Endothelial cell of umbilical vein (primary cell): ENCODE data around the gene APOC4. TPM values are rescaled to one million over a fixed set of nuclear protein-coding genes. Genes with fewer than 3 reads are reported as not detected.
"Not testable (repeated sequence)": the region's sequence is repeated elsewhere in the genome, so short reads cannot be mapped to it uniquely, and the experiment has no call there.

Experiments
- BruUV-seq: library from RNA; stranded (reverse); fragments of 400-500 nt; replicated peaks from 2 replicates; lab custom pipeline; 2021; lab: Mats Ljungman, UMichigan
- CTCF ChIA-PET: fragments of 300-600, 350-600 bp; sonication (Branson Sonifier 250); formaldehyde crosslinking; loops from one replicate; lab custom pipeline; 2021; ENCODE audit warnings: antibody characterized with exemption, inconsistent platforms; lab: Charles Lee
- POLR2A ChIA-PET: fragments of 300-600, 350-600 bp; sonication (Branson Sonifier 250); formaldehyde crosslinking; loops from one replicate; lab custom pipeline; 2021; ENCODE audit warnings: antibody characterized with exemption, inconsistent platforms; lab: Charles Lee
- DNase-seq: peaks from one replicate; pipeline ENCODE4 v3.0.0-alpha.2; 2011; ENCODE audit warnings: low read depth, low spot score
- FAIRE-seq: peaks from 2 replicates; lab custom pipeline; 2011; peaks lifted over from hg19 to GRCh38; lab: Jason Lieb, UNC
- H2AFZ ChIP-seq: 2 replicates; pipeline ENCODE4 v1.6.0; 2012; ENCODE audit warnings: low read depth, low read length, control low read depth, inconsistent platforms
- H3K27ac ChIP-seq: 2 replicates; pipeline ENCODE4 v1.5.1; 2011; ENCODE audit warnings: low read depth, mild to moderate bottlenecking, control low read depth, low read length, moderate library complexity; ENCODE audit not compliant: insufficient read depth
- H3K27me3 ChIP-seq, 2 experiments: 2 replicates each; pipeline versions ENCODE4 v1.6.0 to v1.6.1; 2011; ENCODE audit warnings: low read length in 2 of 2, mixed read lengths in 1 of 2; ENCODE audit not compliant: control insufficient read depth in 2 of 2, insufficient read depth in 2 of 2
- H3K36me3 ChIP-seq, 2 experiments: 2 replicates in 1 of 2; 3 replicates in 1 of 2; pipeline ENCODE4 v1.5.1; 2011; ENCODE audit warnings: low read length in 2 of 2, mild to moderate bottlenecking in 1 of 2, moderate library complexity in 1 of 2; ENCODE audit not compliant: control insufficient read depth in 2 of 2, insufficient read depth in 2 of 2; ENCODE audit errors: extremely low read depth in 1 of 2
- H3K4me1 ChIP-seq: 3 replicates; pipeline ENCODE4 v1.5.1; 2011; ENCODE audit warnings: mild to moderate bottlenecking, low read length; ENCODE audit not compliant: control insufficient read depth, insufficient read depth; ENCODE audit errors: extremely low read depth
- H3K4me2 ChIP-seq: 2 replicates; pipeline ENCODE4 v1.6.1; 2011; ENCODE audit warnings: low read length, control low read depth, mixed read lengths; ENCODE audit not compliant: insufficient read depth
- H3K4me3 ChIP-seq, 3 experiments: fragments of 200-600 bp in 1 of 3; sonication (generic), shearing (Covaris generic) in 1 of 3; replicated peaks in 1 of 3; 2 replicates each; pipeline ENCODE4 v1.5.1; 2011 to 2016; ENCODE audit warnings: control low read depth in 3 of 3, low read length in 3 of 3, mild to moderate bottlenecking in 2 of 3, inconsistent platforms in 1 of 3, low read depth in 1 of 3, moderate library complexity in 1 of 3; ENCODE audit not compliant: insufficient read depth in 1 of 3
- H3K79me2 ChIP-seq: 2 replicates; pipeline ENCODE4 v1.6.0; 2012; ENCODE audit warnings: low read length, inconsistent platforms; ENCODE audit not compliant: control insufficient read depth, insufficient read depth
- H3K9ac ChIP-seq: replicated peaks from 2 replicates; pipeline ENCODE3; 2011; ENCODE audit warnings: low read length, control low read depth; ENCODE audit not compliant: insufficient read depth; ENCODE audit errors: extremely low read depth
- H3K9me1 ChIP-seq: replicated peaks from 3 replicates; pipeline ENCODE4 v1.6.0; 2011; ENCODE audit warnings: mild to moderate bottlenecking, low read length; ENCODE audit not compliant: control insufficient read depth, insufficient read depth; ENCODE audit errors: extremely low read depth
- H3K9me3 ChIP-seq: replicated peaks from 2 replicates; pipeline ENCODE4 v1.5.1; 2012; ENCODE audit warnings: low read length, inconsistent platforms; ENCODE audit not compliant: control insufficient read depth, insufficient read depth
- H4K20me1 ChIP-seq: replicated peaks from 2 replicates; pipeline ENCODE3; 2011; ENCODE audit warnings: mild to moderate bottlenecking, low read length; ENCODE audit not compliant: control insufficient read depth, insufficient read depth; ENCODE audit errors: extremely low read depth
- EZH2 ChIP-seq: IDR thresholded peaks from 2 replicates; pipeline ENCODE4 v1.6.1; 2012; ENCODE audit warnings: borderline replicate concordance, low read depth, mild to moderate bottlenecking, moderate library complexity, low read length, inconsistent platforms; ENCODE audit not compliant: severe bottlenecking
- FOS ChIP-seq: IDR thresholded peaks from 2 replicates; pipeline ENCODE4 v1.6.1; 2011; ENCODE audit warnings: mild to moderate bottlenecking, low read length, moderate library complexity, borderline replicate concordance; ENCODE audit not compliant: insufficient read depth
- GATA2 ChIP-seq: IDR thresholded peaks from 2 replicates; pipeline ENCODE4 v1.7.0; 2011; ENCODE audit warnings: low read depth, mild to moderate bottlenecking, moderate library complexity, mixed read lengths, low read length; ENCODE audit not compliant: insufficient read length, insufficient read depth
- JUN ChIP-seq: IDR thresholded peaks from 2 replicates; pipeline ENCODE4 v1.6.1; 2011; ENCODE audit warnings: borderline replicate concordance, low read depth; ENCODE audit not compliant: insufficient read length, insufficient read depth
- MAX ChIP-seq: IDR thresholded peaks from 2 replicates; pipeline ENCODE4 v1.6.1; 2011; ENCODE audit not compliant: insufficient read depth, insufficient read length
- MYC ChIP-seq: IDR thresholded peaks from one replicate; pipeline ENCODE4 v1.6.1; 2011; ENCODE audit warnings: mild to moderate bottlenecking, low read depth, low read length
- POLR2A ChIP-seq: IDR thresholded peaks from 2 replicates; pipeline ENCODE4 v1.6.1; 2012; ENCODE audit warnings: low read depth, mild to moderate bottlenecking, control low read depth, low read length
- POLR2AphosphoS5 ChIP-seq: IDR thresholded peaks from 2 replicates; pipeline ENCODE4 v1.6.1; 2012; ENCODE audit warnings: low read depth, mild to moderate bottlenecking, control low read depth, low read length, moderate library complexity; ENCODE audit not compliant: insufficient read depth
- dilution Hi-C: fragments of 300-500 bp; cut with MboI; formaldehyde crosslinking; loops from one replicate; pipeline ENCODE4 v1.15.0; 2019; ENCODE audit warnings: low sequenced_read_pairs; ENCODE audit not compliant: extremely low pct_ligation_motif_present
- intact Hi-C: fragments of 100-400 bp; cut with micrococcal nuclease; formaldehyde crosslinking; loops from one replicate; pipeline ENCODE4 v1.10.0; 2022
- polyA plus RNA-seq, 4 experiments: library from polyadenylated mRNA; depleted of rRNA in 3 of 4; stranded (reverse) in 3 of 4; unstranded in 1 of 4; fragments of >200 nt; gene quantifications; 2 replicates each; pipeline versions ENCODE4 v1.2.1 to v1.2.3, GENCODE V29; 2011 to 2012; ENCODE audit warnings: missing spikeins in 1 of 4
- total RNA-seq: library from RNA; stranded (reverse); gene quantifications from 2 replicates; pipeline ENCODE4 v1.2.3, GENCODE V29; 2021
- TF ChIP-seq, protein P1 (sequence below), 2 donors: IDR thresholded peaks; 1 replicate in 1 of 2; 2 replicates in 1 of 2; pipeline ENCODE4 v1.5.1; 2011; ENCODE audit warnings: low read length in 2 of 2, mild to moderate bottlenecking in 2 of 2, moderate library complexity in 2 of 2, control low read depth in 1 of 2, inconsistent platforms in 1 of 2, low read depth in 1 of 2; ENCODE audit not compliant: insufficient read depth in 1 of 2; ENCODE audit errors: extremely low read depth in 1 of 2

APOC4 gene
- total and polyA plus RNA-seq, 2 donors (not counting 3 experiments of a cell fraction or from before 2014, with no cell fraction given), result not detected

DNA sequence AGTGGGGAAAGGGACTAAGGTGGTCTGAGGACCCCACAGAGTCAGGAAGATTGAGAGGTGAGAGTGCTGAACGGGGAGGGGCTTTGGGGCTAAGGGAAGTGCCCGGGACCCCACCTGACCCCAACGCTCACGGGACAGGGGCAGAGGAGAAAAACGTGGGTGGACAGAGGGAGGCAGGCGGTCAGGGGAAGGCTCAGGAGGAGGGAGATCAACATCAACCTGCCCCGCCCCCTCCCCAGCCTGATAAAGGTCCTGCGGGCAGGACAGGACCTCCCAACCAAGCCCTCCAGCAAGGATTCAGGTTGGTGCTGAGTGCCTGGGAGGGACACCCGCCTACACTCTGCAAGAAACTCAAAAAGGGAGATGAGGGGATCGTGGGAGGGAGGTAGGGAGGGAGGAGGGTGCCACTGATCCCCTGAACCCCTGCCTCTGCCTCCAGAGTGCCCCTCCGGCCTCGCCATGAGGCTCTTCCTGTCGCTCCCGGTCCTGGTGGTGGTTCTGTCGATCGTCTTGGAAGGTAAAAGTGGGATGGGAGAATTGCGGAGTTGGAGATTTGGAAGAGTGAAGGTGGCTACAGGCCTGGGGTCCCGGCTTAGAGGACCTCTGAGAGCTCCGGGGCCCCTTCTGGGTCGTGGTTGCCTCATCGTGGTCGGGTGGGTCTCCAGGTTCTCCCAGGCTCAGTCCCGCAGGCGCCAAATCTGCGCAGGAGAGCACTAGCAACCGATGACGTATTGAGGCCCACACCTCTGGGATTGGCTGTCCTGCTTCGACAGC is 27.4 kb upstream of the APOC4 start, which contains the start of gene APOC1:
TSS of gene APOC1 (plus strand) at position 176 of the 774 bp plus-strand sequence. CDS start at position 460, 284 bp downstream.
- Histone ChIP-seq H2AFZ (peak within 1 kb of the TSS; percentile 81), H3K4me3 (peak within 1 kb of the TSS; percentile 13 to 47 (median 36)), H3K27ac (peak within 1 kb of the TSS; percentile 66), H3K9ac (peak within 1 kb of the TSS; percentile 85), H3K4me2 (peak within 1 kb of the TSS; percentile 50)
- BruUV-seq, H3K36me3 ChIP-seq, H3K27me3 ChIP-seq, intact Hi-C loops, H3K79me2 ChIP-seq, H3K9me1 ChIP-seq, H3K4me1 ChIP-seq, dilution Hi-C loops, H3K9me3 ChIP-seq, H4K20me1 ChIP-seq: not testable (repeated sequence)
- FAIRE-seq, result peak; percentile 97
- POLR2A ChIA-PET, result interaction anchor here (0.7 to 1.0 kb wide), 2 partner anchors 24 to 31 kb away, joined by 3 to 6 read pairs; no protein-coding TSS in a partner anchor
- DNase-seq, result peak; percentile 93
- CTCF ChIA-PET, result interaction anchor here (0.8 to 1.5 kb wide), 4 partner anchors 9 to 38 kb away, joined by 3 to 11 read pairs (median 4); partner anchors contain the start of gene APOE

GRCh38 chr19:44924243-44924725 is 17.8 kb upstream of the APOC4 start:
- no peaks in the 10 kb centered on the region for H4K20me1 ChIP-seq
- TF ChIP-seq FOS (no peak), GATA2 (no peak), MYC (no peak), POLR2A (no peak), EZH2 (no peak), JUN (no peak), POLR2AphosphoS5 (no peak), MAX (no peak)
- TF ChIP-seq, protein P1, sequence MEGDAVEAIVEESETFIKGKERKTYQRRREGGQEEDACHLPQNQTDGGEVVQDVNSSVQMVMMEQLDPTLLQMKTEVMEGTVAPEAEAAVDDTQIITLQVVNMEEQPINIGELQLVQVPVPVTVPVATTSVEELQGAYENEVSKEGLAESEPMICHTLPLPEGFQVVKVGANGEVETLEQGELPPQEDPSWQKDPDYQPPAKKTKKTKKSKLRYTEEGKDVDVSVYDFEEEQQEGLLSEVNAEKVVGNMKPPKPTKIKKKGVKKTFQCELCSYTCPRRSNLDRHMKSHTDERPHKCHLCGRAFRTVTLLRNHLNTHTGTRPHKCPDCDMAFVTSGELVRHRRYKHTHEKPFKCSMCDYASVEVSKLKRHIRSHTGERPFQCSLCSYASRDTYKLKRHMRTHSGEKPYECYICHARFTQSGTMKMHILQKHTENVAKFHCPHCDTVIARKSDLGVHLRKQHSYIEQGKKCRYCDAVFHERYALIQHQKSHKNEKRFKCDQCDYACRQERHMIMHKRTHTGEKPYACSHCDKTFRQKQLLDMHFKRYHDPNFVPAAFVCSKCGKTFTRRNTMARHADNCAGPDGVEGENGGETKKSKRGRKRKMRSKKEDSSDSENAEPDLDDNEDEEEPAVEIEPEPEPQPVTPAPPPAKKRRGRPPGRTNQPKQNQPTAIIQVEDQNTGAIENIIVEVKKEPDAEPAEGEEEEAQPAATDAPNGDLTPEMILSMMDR (IDR thresholded peaks at IDR 0.05; ENCODE audit: extremely low read depth in 1 of 2, insufficient read depth in 1 of 2, low read depth in 1 of 2, low read length in 2 of 2), result no peak
- BruUV-seq, result no TSS peak
- no peak overlapping the region for H3K9ac ChIP-seq
- no peak overlapping the region for H3K4me3 ChIP-seq
- no peak overlapping the region for H2AFZ ChIP-seq
- ChIA-PET POLR2A (no interaction called here), CTCF (no interaction called here)
- H3K36me3 ChIP-seq, result no peaks in the 10 kb centered on the region
- FAIRE-seq (no peak), DNase-seq (no peak)
- H3K4me2 ChIP-seq, result no peak overlapping the region
- no peaks in the 10 kb centered on the region for H3K9me3 ChIP-seq
- H3K79me2 ChIP-seq, result no peaks in the 10 kb centered on the region
- H3K27ac ChIP-seq, result no peak overlapping the region
- dilution Hi-C loops, result no loop called here
- intact Hi-C loops, result no loop called here
- H3K9me1 ChIP-seq, result no peaks in the 10 kb centered on the region
- H3K27me3 ChIP-seq, result peaks cover 0 to 2% of the 10 kb centered on the region in 2 experiments
- peaks cover 3% of the 10 kb centered on the region for H3K4me1 ChIP-seq
